Fibroblast of upper back skin (primary cell): ENCODE results near the gene PHF12.

ENCODE experiments used
- DNase-seq: peaks from one replicate; pipeline ENCODE4 v3.0.0-alpha.2; 2013

Gene PHF12

GRCh38 chr17:28951428-28951990 lies at the start of gene PHF12:
TSS of gene PHF12 (minus strand) at chr17:28951518. CDS start at chr17:28950960, 558 bp downstream.
- DNase-seq: peak; percentile 100

- DNase-seq: no peak
Measured at GRCh38 chr17:29000973-29001372, 49.7 kb upstream of the PHF12 start.

GRCh38 chr17:28999206-28999605 lies 47.9 kb upstream of the PHF12 start:
- no peak for DNase-seq

- DNase-seq: no peak
Measured at GRCh38 chr17:28997806-28998205, 46.5 kb upstream of the PHF12 start.

GRCh38 chr17:28996554-28997096 lies 45.3 kb upstream of the PHF12 start:
- no peak for DNase-seq

- no peak for DNase-seq
Measured at GRCh38 chr17:28993645-28994426, 42.5 kb upstream of the PHF12 start.

GRCh38 chr17:28992625-28993600 lies 41.6 kb upstream of the PHF12 start:
- DNase-seq: no peak

- no peak for DNase-seq
Measured at GRCh38 chr17:28992185-28992584, 40.9 kb upstream of the PHF12 start.

GRCh38 chr17:28991779-28992178 lies 40.5 kb upstream of the PHF12 start:
- DNase-seq: no peak

- no peak for DNase-seq
Measured at GRCh38 chr17:28989028-28989427, 37.7 kb upstream of the PHF12 start.

- no peak for DNase-seq
Measured at GRCh38 chr17:28988475-28988874, 37.2 kb upstream of the PHF12 start.

- no peak for DNase-seq
Measured at GRCh38 chr17:28986714-28987655, 35.7 kb upstream of the PHF12 start.

GRCh38 chr17:28985950-28986713 lies 34.8 kb upstream of the PHF12 start:
- DNase-seq: no peak

GRCh38 chr17:28983286-28984230 lies 32.2 kb upstream of the PHF12 start:
- DNase-seq: no peak

- no peak for DNase-seq
Measured at GRCh38 chr17:28982131-28982793, 30.9 kb upstream of the PHF12 start.

GRCh38 chr17:28978356-28978964 lies 27.1 kb upstream of the PHF12 start:
- DNase-seq: no peak

GRCh38 chr17:28977659-28978355 lies 26.5 kb upstream of the PHF12 start:
- DNase-seq: no peak

- no peak for DNase-seq
Measured at GRCh38 chr17:28975646-28976045, 24.3 kb upstream of the PHF12 start.
